ENCODE measurements around the gene JPT2. TPM values are rescaled to one million over a fixed set of nuclear protein-coding genes. Genes with fewer than 3 reads are reported as not detected.
A peak's percentile ranks its signal among the peaks of the same experiment; 100 is the strongest.

The JPT2 gene
- total RNA-seq, 1 donor from 2014 or later = 180 TPM

DNA sequence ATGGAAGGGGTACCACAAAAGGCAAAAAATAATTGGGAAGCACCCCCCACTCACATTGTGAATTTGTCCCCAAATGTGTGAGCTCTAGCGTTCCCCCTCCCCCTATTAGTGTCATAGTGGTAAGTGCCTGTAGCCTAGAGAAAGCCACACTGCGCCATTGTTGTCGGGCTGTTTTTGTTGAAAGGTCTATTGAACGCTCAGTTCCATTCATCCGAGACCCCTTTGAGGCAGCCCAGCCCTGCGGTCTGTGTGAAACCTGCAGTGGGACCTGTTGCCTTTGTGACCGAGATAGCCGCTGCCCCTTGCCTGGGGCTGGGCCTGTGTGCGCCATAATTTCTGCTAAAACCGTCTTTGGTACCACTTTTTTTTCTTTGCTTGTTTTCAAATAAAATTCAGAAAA lies 3.0 kb downstream of the JPT2 start:
- no peaks in the 10 kb centered on the region for H3K9me3 Mint-ChIP-seq (ENCODE audit: unreplicated experiment)
- DNase-seq (ENCODE audit: low spot score) = no peak
- H3K36me3 Mint-ChIP-seq (ENCODE audit: low read depth, unreplicated experiment) = peaks cover 26% of the 10 kb centered on the region
- TF ChIP-seq, protein P1, sequence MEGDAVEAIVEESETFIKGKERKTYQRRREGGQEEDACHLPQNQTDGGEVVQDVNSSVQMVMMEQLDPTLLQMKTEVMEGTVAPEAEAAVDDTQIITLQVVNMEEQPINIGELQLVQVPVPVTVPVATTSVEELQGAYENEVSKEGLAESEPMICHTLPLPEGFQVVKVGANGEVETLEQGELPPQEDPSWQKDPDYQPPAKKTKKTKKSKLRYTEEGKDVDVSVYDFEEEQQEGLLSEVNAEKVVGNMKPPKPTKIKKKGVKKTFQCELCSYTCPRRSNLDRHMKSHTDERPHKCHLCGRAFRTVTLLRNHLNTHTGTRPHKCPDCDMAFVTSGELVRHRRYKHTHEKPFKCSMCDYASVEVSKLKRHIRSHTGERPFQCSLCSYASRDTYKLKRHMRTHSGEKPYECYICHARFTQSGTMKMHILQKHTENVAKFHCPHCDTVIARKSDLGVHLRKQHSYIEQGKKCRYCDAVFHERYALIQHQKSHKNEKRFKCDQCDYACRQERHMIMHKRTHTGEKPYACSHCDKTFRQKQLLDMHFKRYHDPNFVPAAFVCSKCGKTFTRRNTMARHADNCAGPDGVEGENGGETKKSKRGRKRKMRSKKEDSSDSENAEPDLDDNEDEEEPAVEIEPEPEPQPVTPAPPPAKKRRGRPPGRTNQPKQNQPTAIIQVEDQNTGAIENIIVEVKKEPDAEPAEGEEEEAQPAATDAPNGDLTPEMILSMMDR (IDR thresholded peaks at IDR 0.05; ENCODE audit: unreplicated experiment) = no peak
- peaks cover 52% of the 10 kb centered on the region for H3K4me1 Mint-ChIP-seq (ENCODE audit: unreplicated experiment)
- peaks cover 13% of the 10 kb centered on the region for H3K27me3 Mint-ChIP-seq (ENCODE audit: unreplicated experiment)
- H3K4me3 Mint-ChIP-seq (ENCODE audit: unreplicated experiment) = peak overlapping the region; percentile 56
- H3K27ac Mint-ChIP-seq (ENCODE audit: unreplicated experiment) = peak overlapping the region; percentile 42

DNA sequence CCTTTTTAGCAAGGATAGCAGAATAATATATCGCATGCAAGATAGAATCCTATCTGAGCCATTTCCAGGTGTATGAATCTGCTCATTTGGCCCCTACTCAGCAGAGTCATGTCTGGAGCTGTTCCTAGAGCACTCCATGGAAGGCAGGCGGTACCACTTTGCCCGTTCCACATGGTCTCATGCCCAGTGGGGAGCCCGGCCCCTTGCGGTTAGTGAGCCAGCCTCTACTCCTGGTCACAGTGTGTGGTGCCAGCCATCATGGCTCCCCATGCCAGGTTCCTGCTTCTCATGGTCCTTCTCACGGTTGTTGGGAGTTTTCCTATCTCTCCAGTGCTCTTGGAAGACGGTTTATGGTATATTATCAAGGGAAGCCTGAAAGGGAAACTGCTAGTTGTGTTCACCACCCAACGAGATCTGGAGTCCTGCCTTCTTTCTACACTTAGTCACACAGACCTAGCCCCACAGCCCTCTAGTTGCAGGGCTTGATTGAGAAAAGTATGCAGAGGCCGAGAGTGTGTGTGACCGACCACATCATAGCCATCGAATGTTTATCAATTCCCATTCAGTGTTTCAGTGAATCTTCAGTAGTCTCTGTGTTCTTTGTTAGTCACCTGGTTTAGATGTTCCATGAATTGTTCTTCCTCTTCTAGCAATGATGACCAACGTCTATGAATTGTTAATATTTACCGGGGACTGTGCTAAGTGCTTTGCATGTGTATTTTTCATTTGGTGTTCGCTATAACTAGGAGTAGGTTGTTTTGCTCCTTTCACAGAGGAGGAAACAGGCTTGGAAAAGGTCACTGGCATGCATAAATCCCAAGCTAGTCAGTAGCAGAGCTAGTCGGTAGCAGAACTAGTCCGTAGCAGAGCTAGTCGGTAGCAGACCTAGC lies 9.6 kb downstream of the JPT2 start:
- no peaks in the 10 kb centered on the region for H3K9me3 Mint-ChIP-seq (ENCODE audit: unreplicated experiment)
- peaks cover 39% of the 10 kb centered on the region for H3K36me3 Mint-ChIP-seq (ENCODE audit: low read depth, unreplicated experiment)
- TF ChIP-seq, protein P1 (IDR thresholded peaks at IDR 0.05; ENCODE audit: unreplicated experiment) = no peak
- no peak for DNase-seq (ENCODE audit: low spot score)
- peaks cover 2% of the 10 kb centered on the region for H3K27me3 Mint-ChIP-seq (ENCODE audit: unreplicated experiment)
- no peak overlapping the region for H3K4me3 Mint-ChIP-seq (ENCODE audit: unreplicated experiment)
- no peak overlapping the region for H3K27ac Mint-ChIP-seq (ENCODE audit: unreplicated experiment)
- peaks cover 8% of the 10 kb centered on the region for H3K4me1 Mint-ChIP-seq (ENCODE audit: unreplicated experiment)

DNA sequence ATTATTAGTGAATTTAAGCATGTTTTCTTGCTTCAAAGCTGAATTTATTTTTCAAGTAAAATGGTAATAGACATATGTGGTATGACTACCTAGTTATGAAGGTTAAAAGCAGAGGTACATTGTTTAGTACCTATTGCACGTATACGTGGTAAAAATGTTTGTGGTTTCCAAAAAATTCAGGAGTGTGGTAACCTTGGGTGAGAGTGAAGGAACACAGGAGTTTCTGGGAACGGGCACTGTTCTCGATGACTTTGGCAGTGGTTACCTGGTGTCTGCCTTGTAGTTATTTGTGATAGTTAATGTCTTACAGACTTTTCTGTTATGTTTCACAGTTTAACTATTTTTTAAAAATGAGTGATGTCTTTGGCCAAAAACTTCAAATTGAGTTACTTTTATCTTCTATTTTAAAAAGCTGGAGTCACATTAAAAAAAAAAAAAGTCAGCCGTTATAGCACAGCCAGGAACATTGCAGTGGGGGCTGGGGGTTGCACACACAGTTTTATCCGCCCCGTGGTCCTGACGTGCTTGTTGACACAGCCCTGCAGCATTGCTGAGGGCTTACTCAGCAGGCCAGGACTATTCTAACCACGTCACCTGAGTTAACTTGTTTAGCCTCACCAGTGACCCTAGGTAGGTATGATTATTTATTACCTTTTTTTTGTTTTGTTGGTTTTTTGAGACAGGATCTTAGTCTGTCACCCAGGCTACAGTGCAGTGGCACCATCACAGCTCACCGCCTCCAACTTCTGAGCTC lies 10.9 kb downstream of the JPT2 start:
- H3K27ac Mint-ChIP-seq (ENCODE audit: unreplicated experiment) = no peak overlapping the region
- H3K27me3 Mint-ChIP-seq (ENCODE audit: unreplicated experiment) = peaks cover 3% of the 10 kb centered on the region
- DNase-seq (ENCODE audit: low spot score) = no peak
- H3K36me3 Mint-ChIP-seq (ENCODE audit: low read depth, unreplicated experiment) = peaks cover 43% of the 10 kb centered on the region
- TF ChIP-seq, protein P1 (IDR thresholded peaks at IDR 0.05; ENCODE audit: unreplicated experiment) = no peak
- no peaks in the 10 kb centered on the region for H3K4me1 Mint-ChIP-seq (ENCODE audit: unreplicated experiment)
- H3K9me3 Mint-ChIP-seq (ENCODE audit: unreplicated experiment) = no peaks in the 10 kb centered on the region
- no peak overlapping the region for H3K4me3 Mint-ChIP-seq (ENCODE audit: unreplicated experiment)

DNA sequence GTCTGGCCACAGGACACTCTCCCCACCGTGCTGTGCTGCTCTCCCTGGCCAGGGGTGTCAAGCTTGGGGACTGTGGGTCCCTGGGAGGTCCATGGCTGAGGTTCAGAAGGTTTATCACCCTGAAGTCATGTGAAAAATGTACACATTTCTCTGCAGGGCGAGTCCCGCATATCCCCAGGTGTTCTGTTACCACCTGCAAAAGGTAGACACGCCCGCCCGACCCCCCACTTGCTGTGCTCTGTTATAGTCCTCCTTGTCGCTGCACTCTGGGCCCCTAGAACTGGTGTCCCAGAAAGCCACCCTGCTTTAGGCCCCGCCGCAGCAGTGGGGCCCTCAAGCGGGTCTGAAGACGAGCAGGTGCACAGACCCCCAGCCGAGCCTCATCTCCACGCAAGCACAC lies 11.8 kb downstream of the JPT2 start:
- H3K9me3 Mint-ChIP-seq (ENCODE audit: unreplicated experiment) = no peaks in the 10 kb centered on the region
- no peak for DNase-seq (ENCODE audit: low spot score)
- H3K27ac Mint-ChIP-seq (ENCODE audit: unreplicated experiment) = no peak overlapping the region
- peaks cover 50% of the 10 kb centered on the region for H3K36me3 Mint-ChIP-seq (ENCODE audit: low read depth, unreplicated experiment)
- no peak overlapping the region for H3K4me3 Mint-ChIP-seq (ENCODE audit: unreplicated experiment)
- TF ChIP-seq, protein P1 (IDR thresholded peaks at IDR 0.05; ENCODE audit: unreplicated experiment) = no peak
- H3K4me1 Mint-ChIP-seq (ENCODE audit: unreplicated experiment) = no peaks in the 10 kb centered on the region
- peaks cover 3% of the 10 kb centered on the region for H3K27me3 Mint-ChIP-seq (ENCODE audit: unreplicated experiment)
